ENCODE measurements around the gene LDB2. TPM values are rescaled to one million over a fixed set of nuclear protein-coding genes. Genes with fewer than 3 reads are reported as not detected.

LDB2 gene
- total RNA-seq, 1 donor from 2014 or later: 60.4 TPM

DNA sequence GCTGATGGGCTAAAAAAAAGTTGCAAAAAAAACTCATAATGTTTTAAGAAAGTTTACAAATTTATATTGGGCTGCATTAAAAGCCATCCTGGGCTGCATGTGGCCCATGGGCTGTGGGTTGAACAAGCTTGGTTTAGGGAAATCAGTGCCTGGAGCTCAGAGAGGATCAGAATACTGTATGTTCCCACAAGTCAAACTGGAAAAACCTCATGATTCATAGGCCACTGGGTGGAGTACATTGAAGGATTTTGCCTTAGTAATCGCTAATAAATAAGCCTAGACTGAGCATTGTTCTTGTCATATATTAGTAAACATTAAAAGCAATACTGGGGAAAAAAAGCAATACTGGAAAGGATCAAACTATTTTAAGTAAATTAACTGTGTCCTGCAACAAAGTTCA lies 425.9 kb downstream of the LDB2 start:
- no peak for DNase-seq

DNA sequence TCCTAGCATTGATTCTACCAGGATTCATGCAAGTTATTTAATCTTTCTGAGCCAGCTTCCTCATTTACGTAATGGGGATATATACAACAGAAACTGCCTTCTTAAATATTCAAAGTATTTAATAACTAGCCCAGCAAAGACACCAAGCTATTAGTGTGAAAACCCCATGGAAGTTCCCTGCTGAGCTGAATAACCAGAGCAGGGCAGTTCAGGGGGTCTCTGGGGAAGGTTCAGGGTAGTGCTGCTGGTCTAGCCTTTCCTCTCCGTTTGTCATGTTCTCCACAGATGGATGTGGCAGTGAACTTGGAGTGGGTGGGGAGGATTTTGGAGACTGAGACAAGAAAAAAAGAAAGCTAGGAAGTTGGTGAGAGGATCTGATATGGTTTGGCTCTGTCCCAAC lies 431.4 kb downstream of the LDB2 start:
- DNase-seq: no peak

DNA sequence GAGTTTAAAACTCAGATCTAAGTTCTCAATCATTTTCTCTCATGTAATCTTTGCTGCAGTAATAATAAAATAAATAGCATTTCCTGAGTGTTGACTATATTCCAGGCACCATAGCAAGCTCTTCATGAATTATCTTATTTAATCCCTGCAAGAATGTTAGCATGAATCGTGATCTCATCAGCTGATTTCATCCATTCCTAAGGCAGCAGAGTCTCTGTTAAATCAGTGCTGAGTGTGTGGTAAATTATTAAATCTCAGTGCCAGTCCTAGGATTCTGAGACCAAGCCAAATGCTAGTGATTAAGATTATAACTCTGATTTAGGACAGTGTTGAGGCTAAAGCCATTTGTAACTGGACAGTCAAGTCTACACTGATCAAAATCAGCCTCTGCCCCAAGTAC lies 431.9 kb downstream of the LDB2 start:
- DNase-seq: no peak

DNA sequence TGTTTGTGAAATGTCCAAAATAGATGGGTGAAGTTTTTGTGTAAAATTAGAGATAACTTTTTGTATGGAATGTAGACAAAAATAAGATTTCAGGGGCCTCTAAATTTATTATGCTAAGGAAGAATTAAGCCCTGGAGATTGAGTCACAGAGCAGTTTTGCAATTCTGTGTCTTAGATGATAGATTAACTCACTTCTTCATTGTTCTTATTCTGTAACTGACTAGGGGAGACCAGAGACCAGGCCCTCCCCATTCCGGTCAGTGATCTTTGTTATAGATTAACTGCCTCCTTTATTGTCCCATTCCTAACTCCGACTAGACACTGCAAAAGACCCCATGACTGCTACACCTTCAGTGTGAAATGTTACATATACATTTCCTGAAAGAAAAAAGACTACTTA lies 433.8 kb downstream of the LDB2 start:
- DNase-seq: no peak

DNA sequence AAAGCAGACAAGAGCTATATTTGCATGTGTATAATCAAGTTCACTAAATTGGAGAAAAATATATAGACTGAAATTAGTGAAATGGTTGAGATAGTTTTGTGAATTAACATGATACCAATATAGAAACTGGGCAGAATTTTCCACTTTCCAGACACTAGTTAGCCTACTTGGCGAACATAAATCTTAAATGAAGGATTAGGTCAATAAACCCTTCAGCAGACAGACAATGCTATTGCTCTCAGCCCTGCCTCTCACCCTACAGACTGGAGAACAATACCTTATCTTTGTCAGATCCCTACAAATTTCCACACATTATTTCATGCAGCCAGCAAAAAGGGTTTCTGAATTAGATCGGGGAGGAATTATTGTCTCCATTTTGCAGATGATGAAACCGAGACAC lies 435.8 kb downstream of the LDB2 start:
- DNase-seq: no peak

DNA sequence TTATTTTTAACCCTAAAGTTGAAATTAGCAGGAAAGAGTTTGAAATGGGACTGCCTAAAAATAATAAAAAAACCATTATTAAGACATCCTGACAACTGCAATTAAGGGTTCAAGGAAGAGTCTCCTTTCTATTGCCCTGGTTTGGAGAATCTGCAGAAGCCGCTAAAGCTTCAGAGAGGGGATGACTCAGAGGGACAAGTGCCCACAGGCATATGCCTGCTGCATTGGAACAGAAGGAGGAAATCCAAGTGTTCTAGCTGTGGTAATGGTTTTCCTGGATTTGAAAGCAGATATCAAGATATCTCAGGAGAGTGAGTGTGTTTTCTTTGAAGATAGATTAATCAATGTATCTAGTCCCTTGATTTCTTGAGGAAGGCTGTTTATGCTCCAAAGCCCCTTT lies 437.1 kb downstream of the LDB2 start:
- DNase-seq: no peak

DNA sequence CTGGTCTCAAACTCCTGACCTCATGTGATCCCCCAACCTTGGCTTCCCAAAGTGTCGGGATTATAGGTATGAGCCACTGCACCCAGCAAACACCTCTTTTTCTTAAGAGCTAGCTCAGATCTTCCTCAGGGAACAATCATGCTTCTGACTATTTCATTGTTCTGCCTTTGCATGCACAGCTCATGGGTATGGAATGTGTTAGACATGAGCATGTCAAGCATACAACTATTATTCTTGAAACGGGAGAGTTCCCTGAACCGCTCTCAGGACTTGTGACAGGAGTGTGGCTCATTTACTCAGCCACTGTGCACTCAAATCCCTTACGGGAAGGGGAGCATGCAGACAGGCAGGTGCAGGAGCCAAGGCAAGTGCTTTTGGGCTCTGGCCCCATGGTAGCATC lies 440.5 kb downstream of the LDB2 start:
- no peak for DNase-seq

Measured in skin of body (tissue), 2 donors.